HG02571 (cell line): Measurements from ENCODE around the gene NHSL1.

Source experiments
- ATAC-seq: cut with Tn5 transposase; IDR thresholded peaks from one replicate; pipeline ENCODE4 v1.9.1; 2021; ENCODE audit warnings: mild to moderate bottlenecking, moderate library complexity; ENCODE audit not compliant: unreplicated experiment

NHSL1 gene

GRCh38 chr6:138499303-138500018 is at the start of gene NHSL1:
Gene NHSL1, minus strand, starts transcription at chr6:138499494. Its CDS starts 204 bp downstream, at chr6:138499290.
- no peak for ATAC-seq

GRCh38 chr6:138546733-138547185 is 47.5 kb upstream of the NHSL1 start:
- ATAC-seq: no peak

GRCh38 chr6:138545621-138545980 is 46.3 kb upstream of the NHSL1 start:
- no peak for ATAC-seq

- no peak for ATAC-seq
Measured at GRCh38 chr6:138544501-138544900, 45.2 kb upstream of the NHSL1 start.

DNA sequence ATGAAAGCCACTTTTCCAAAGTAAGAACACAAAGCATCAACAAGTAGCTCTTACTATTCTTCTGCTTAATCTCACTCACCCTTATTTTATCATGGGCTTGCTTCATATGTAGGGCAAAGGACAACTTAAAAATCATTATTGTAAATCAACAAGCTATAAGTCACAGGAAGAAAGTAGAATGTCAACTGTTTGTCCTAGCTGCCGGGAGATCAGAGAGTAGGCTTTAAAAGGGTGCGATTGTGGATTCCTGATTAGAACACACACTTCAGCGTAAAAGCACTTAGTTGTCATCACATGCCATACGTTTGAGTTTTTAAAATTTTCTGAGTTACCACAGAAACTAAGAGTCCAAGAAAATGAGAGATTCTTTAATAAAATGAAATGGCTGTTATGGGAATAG is 44.4 kb upstream of the NHSL1 start:
- ATAC-seq: no peak

DNA sequence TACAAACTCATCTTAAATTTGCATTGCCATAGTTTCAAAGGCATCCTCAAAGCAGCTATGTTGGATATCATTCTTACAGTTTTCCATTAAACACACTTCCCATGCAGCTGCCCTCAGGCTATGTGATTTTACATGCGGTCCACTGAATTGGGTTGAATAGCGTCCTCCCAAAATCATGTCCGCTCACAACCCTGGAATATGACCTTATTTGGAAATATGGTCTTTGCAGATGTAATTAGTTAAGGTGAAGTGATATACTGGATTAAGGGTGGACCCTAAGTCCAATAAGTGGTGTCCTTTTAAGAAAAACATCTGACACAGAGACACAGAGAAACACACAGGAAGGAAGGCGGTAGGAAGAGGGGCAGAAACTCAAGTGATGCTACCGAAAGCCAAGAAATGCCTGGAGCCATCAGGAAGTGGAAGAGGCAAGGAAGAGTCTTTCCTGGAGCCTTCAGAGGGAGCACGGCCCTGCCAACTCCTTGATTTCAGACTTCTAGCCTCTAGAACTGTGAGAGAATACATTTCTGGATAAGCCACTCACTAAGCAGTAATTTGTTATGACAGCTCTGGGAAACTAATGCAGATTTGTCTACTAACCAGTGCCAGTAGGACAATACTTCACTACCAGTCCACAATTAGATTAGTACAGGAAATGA is 42.7 kb upstream of the NHSL1 start:
- ATAC-seq: no peak

GRCh38 chr6:138540468-138540867 is 41.2 kb upstream of the NHSL1 start:
- ATAC-seq: no peak

GRCh38 chr6:138539876-138540275 is 40.6 kb upstream of the NHSL1 start:
- ATAC-seq: no peak

GRCh38 chr6:138538390-138539031 is 39.2 kb upstream of the NHSL1 start:
- ATAC-seq: no peak

- ATAC-seq: no peak
Measured at GRCh38 chr6:138537106-138537505, 37.8 kb upstream of the NHSL1 start.

GRCh38 chr6:138535728-138536455 is 36.6 kb upstream of the NHSL1 start:
- ATAC-seq: no peak

- no peak for ATAC-seq
Measured at GRCh38 chr6:138533667-138534066, 34.4 kb upstream of the NHSL1 start.

DNA sequence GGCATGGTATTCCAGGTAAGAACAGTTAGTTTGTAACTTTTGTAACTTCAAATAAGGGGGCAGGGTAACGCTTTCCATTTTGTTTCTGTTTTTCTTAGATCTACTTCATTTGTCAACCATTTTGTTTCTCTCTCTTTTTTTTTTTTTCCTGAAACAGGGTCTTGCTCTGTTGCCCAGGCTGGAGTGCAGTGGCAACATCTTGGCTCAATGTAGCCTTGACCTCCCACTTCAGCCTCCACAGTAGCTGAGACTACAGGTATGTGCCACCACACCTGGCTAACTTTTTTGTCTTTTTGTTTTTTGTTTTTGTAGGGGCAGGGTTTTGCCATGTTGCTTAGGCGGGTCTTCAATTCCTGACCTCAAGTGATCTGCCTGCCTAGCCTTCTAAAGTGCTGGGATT is 32.1 kb upstream of the NHSL1 start:
- no peak for ATAC-seq

DNA sequence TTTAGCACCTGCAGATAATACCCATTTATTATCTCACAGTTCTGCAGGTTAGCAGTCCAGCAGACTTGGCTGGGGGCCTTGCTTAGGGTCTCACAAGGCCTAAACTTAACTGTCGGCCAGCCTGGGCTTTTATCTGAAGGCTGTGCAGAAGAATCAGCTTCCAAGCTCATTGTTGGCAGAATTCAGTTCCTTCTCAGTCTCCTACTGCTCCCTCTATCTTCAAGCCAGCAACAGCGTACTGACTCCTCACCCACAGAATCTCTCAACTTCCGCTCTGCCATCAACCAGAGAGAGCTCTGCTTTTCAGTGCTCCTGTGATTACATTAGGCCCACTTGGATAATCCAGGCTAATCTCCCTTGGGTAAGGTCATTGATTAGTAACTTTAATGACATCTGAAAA is 30.2 kb upstream of the NHSL1 start:
- no peak for ATAC-seq

GRCh38 chr6:138528956-138529355 is 29.7 kb upstream of the NHSL1 start:
- ATAC-seq: no peak

DNA sequence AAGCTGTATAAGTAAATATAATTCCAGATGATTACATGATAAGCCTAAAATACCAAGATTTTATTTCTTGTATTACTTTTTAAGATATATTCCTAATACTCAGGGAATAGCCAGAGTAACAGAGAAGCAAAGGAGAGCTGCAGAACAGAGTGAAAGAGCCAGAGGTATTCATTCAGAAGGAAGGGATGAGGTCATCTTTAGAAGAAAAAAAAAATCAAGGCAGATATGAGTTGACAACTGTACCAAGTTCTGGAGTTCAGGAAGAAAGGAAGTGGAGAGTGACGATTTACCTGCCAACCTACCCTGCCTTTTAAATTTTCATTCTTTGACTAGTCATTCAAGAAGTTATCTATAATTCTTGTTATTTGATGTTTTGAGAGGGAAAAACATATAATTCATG is 28.8 kb upstream of the NHSL1 start:
- no peak for ATAC-seq

DNA sequence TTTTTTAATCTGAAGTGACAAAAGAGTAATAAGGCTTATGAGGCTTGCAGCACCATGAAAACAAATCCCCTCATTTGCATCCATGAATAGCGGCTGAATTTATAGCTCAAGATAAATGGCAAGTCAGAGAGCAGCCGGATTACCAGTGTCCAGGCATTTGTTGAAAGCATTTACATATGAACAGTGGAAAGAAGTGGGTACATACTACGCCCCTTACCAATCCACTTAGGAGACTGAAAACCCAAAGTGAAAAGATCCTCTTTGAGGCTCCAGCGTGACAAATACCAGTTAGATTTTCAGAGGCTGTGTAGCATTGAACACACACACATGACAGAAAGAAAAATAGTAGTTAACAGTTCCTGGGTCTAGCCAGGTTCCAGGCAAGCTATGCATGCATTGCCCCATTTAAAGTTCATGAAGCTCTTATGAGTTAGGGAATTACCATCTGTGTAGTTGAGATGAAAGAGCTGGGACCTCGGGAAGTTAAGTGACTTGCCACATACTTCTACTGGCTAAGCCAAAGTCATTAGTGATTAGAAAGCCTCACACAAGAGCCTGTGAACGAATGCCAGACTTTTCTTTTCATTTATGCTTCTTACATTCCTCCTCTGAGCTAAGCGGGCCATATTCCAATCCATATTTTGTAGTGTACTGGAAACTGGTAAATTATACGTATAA is 28.3 kb upstream of the NHSL1 start:
- ATAC-seq: no peak

DNA sequence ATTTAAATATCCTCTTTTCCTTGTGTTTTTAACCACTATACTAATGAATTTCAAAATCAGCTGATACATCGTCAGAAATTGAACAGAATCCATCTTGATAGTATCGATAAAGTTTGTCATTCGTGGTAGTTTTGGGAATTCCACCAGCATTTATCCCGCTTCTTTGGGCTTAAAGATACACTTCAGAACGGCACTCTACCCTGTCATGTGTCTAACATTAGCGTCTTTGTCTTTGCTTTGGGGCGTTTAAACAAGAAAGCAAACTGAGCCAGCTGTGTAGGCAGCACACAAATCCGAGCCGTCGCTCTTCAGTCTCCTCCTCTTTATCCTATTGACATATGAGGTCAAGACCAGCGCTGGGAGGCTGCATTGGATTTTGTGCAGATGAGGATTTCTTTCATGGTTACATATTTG is 27.5 kb upstream of the NHSL1 start:
- no peak for ATAC-seq

DNA sequence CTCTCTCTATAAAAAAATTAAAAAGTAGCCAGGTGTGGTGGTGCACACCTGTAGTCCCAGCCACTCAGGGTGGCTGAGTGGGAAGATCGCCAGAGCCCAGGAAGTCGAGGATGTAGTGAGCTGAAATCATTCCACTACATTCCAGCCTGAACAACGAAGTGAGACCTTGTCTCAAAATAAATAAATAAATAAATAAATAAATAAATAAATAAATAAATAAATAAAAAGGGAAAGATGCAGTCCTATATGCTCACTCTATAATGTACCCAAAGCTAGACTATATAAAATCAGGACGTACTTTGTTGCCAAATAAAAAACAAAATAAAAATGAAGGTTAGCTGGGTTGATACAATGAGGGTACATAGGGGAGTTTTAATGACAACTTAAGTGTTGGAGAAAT is 26.1 kb upstream of the NHSL1 start:
- no peak for ATAC-seq

- no peak for ATAC-seq
Measured at GRCh38 chr6:138524526-138524925, 25.2 kb upstream of the NHSL1 start.
